ENCODE data around the gene MSL1. TPM values are rescaled to one million over a fixed set of nuclear protein-coding genes. Genes with fewer than 3 reads are reported as not detected.

Gene MSL1
- total RNA-seq, 1 experiment from 2014 or later = 59.8 TPM

DNA sequence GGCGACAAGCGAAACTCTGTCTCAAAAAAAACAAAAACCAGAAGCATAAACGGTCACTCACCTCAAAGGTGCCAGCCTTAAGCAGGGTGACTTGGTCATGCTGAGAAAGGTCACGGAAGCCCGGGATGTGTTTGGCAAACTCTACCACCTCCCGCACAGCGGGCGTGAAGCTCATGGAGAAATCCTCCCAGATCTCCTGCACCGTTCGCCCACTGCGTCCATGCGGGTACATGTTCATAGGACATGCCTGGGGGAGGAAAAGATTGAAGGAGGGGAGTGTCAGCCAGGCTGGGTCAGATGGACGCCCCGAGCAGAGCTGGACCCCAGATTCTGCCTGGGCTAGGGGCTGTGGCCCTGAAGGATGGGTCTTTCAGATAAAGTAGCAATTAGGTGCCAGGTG is 26.9 kb upstream of the MSL1 start:
- Mint-ChIP-seq H3K9me3 (ENCODE audit: unreplicated experiment) (no peaks in the 10 kb centered on the region), H3K4me3 (ENCODE audit: unreplicated experiment) (no peak overlapping the region), H3K27ac (ENCODE audit: low read depth, unreplicated experiment) (no peak overlapping the region), H3K4me1 (ENCODE audit: insufficient read depth, unreplicated experiment) (peaks cover 20% of the 10 kb centered on the region), H3K36me3 (ENCODE audit: insufficient read depth, unreplicated experiment) (peaks cover 66% of the 10 kb centered on the region), H3K27me3 (ENCODE audit: insufficient read depth, unreplicated experiment) (no peaks in the 10 kb centered on the region)
- ChIA-PET CTCF (interaction anchor here (0.5 to 1.5 kb wide), 3 partner anchors 18 to 123 kb away, joined by 3 to 6 read pairs (median 4); no protein-coding TSS in a partner anchor), POLR2A (interaction anchor here (0.7 to 1.0 kb wide), 3 partner anchors 21 to 82 kb away, joined by 3 read pairs; no protein-coding TSS in a partner anchor)
- intact Hi-C loops (cut with micrococcal nuclease) = no loop called here
- TF ChIP-seq, protein P1, sequence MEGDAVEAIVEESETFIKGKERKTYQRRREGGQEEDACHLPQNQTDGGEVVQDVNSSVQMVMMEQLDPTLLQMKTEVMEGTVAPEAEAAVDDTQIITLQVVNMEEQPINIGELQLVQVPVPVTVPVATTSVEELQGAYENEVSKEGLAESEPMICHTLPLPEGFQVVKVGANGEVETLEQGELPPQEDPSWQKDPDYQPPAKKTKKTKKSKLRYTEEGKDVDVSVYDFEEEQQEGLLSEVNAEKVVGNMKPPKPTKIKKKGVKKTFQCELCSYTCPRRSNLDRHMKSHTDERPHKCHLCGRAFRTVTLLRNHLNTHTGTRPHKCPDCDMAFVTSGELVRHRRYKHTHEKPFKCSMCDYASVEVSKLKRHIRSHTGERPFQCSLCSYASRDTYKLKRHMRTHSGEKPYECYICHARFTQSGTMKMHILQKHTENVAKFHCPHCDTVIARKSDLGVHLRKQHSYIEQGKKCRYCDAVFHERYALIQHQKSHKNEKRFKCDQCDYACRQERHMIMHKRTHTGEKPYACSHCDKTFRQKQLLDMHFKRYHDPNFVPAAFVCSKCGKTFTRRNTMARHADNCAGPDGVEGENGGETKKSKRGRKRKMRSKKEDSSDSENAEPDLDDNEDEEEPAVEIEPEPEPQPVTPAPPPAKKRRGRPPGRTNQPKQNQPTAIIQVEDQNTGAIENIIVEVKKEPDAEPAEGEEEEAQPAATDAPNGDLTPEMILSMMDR (IDR thresholded peaks at IDR 0.05; ENCODE audit: unreplicated experiment) = no peak
- BruUV-seq (replicated peaks) = no TSS peak
- DNase-seq (ENCODE audit: unreplicated experiment) = no peak

DNA sequence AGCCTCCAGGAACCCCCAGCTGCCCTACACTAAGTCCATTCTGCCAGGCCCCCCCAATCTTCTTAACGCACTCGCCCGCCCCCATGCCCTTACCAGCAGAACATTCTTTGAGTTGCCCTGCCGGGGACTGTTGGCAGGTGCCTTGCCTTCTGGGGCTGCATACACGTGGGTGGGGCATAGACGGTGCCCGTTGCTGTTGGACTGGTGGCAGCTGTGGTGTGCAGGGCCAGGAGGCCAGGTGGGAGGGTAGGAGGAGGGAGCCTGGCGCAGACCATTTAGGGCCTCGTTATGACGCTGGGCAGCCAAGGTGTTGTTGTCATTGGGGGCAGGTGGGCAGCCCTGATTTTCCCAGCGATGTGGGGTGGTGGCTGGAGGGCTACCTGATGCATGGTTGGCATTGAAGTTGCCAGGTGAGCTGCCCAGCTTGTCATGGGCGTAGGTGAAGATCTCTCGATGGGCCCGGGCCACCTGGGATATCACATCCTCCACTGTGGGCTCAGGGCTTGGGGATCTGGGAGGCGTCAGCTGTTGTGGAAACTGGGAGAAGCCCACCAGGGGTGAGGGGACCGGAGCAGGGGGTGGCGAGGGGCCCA is 26.3 kb upstream of the MSL1 start:
- BruUV-seq (replicated peaks) = no TSS peak
- H3K36me3 Mint-ChIP-seq (ENCODE audit: insufficient read depth, unreplicated experiment) = peaks cover 68% of the 10 kb centered on the region
- no peak for DNase-seq (ENCODE audit: unreplicated experiment)
- H3K9me3 Mint-ChIP-seq (ENCODE audit: unreplicated experiment) = no peaks in the 10 kb centered on the region
- TF ChIP-seq, protein P1 (IDR thresholded peaks at IDR 0.05; ENCODE audit: unreplicated experiment) = no peak
- H3K4me1 Mint-ChIP-seq (ENCODE audit: insufficient read depth, unreplicated experiment) = peaks cover 20% of the 10 kb centered on the region
- ChIA-PET POLR2A (interaction anchor here (0.7 to 1.0 kb wide), 2 partner anchors 80 to 81 kb away, joined by 3 read pairs; no protein-coding TSS in a partner anchor), CTCF (interaction anchor here (1.5 kb wide), 1 partner anchor 20 kb away, joined by 6 read pairs; no protein-coding TSS in a partner anchor)
- intact Hi-C loops (cut with micrococcal nuclease) = no loop called here
- no peaks in the 10 kb centered on the region for H3K27me3 Mint-ChIP-seq (ENCODE audit: insufficient read depth, unreplicated experiment)
- H3K27ac Mint-ChIP-seq (ENCODE audit: low read depth, unreplicated experiment) = no peak overlapping the region
- no peak overlapping the region for H3K4me3 Mint-ChIP-seq (ENCODE audit: unreplicated experiment)

DNA sequence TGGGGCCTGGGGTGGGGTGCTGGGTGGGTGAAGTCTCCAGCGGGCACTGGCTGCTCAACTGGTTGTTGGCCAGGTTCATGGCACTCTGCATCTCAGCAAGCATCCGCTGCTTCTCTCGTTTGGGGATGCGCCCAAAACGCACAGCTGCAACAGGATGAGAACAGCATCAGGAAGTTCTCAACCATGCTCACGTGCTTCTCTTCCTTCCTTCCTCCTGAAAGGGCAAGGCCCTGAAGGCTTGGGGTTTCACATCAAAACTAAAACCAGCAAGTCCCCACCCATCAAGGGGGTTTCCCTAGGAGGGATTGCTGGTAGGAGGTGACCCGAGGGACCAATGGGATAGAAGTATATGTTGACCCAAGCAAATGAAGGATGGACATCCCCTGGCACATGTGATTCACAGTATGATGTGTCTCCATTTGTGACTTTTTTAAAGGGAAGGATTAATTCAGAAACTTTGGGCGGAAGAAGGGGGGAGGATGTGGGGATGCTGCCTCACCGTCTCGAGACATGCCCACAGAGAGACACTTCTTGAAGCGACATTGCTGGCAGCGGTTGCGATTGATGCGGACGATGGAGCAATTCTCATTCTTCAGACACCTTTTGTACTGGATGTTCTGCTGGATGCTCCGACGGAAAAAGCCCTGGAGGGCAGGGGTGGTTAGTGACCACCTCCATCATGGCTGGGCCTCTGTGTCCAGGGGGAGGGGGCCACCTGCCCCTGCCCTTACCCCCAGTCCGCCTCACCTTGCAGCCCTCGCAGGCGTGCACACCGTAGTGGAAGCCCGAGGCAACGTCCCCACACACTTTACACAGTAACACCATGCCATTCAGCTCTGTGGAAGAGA is 25.6 kb upstream of the MSL1 start:
- H3K27me3 Mint-ChIP-seq (ENCODE audit: insufficient read depth, unreplicated experiment) = no peaks in the 10 kb centered on the region
- H3K36me3 Mint-ChIP-seq (ENCODE audit: insufficient read depth, unreplicated experiment) = peaks cover 68% of the 10 kb centered on the region

More for the DNA sequence above, 25.6 kb upstream of the MSL1 start:
- peaks cover 28% of the 10 kb centered on the region for H3K4me1 Mint-ChIP-seq (ENCODE audit: insufficient read depth, unreplicated experiment)
- ChIA-PET CTCF (interaction anchor here (0.6 to 8.0 kb wide), 6 partner anchors 10 to 546 kb away, joined by 3 to 86 read pairs (median 6); no protein-coding TSS in a partner anchor), POLR2A (interaction anchor here (0.7 kb wide), 1 partner anchor 145 kb away, joined by 4 read pairs; no protein-coding TSS in a partner anchor)
- TF ChIP-seq, protein P1 (IDR thresholded peaks at IDR 0.05; ENCODE audit: unreplicated experiment) = no peak
- no peak overlapping the region for H3K4me3 Mint-ChIP-seq (ENCODE audit: unreplicated experiment)
- no peak for DNase-seq (ENCODE audit: unreplicated experiment)
- no TSS peak for BruUV-seq (replicated peaks)
- H3K9me3 Mint-ChIP-seq (ENCODE audit: unreplicated experiment) = no peaks in the 10 kb centered on the region
- intact Hi-C loops (cut with micrococcal nuclease) = no loop called here
- no peak overlapping the region for H3K27ac Mint-ChIP-seq (ENCODE audit: low read depth, unreplicated experiment)

Measured in MCF 10A (cell line).